H7 (cell line): Measurements from ENCODE around the gene ANKRD28. TPM values are rescaled to one million over a fixed set of nuclear protein-coding genes. Genes with fewer than 3 reads are reported as not detected.
"Not testable (repeated sequence)": the region's sequence is repeated elsewhere in the genome, so short reads cannot be mapped to it uniquely, and the experiment has no call there.

Source experiments
- DNase-seq: peaks from one replicate; pipeline ENCODE4 v3.0.0; 2012
- H3K27me3 ChIP-seq: 2 replicates; pipeline ENCODE4 v1.6.0; 2011; ENCODE audit warnings: mild to moderate bottlenecking, low read length; ENCODE audit not compliant: control insufficient read depth, insufficient read depth
- H3K36me3 ChIP-seq: replicated peaks from 2 replicates; pipeline ENCODE4 v1.5.1; 2011; ENCODE audit warnings: low read length; ENCODE audit not compliant: control insufficient read depth, insufficient read depth
- H3K4me3 ChIP-seq: 2 replicates; pipeline ENCODE4 v1.5.1; 2011; ENCODE audit warnings: low read depth, mild to moderate bottlenecking, control low read depth, low read length, moderate library complexity; ENCODE audit not compliant: insufficient read depth
- total RNA-seq: library from RNA; depleted of rRNA; stranded (reverse); fragments of >200 nt; shearing (Covaris generic); gene quantifications from 2 replicates; pipeline ENCODE4 v1.2.3, GENCODE V29; 2014; rRNA removed

Gene ANKRD28
- total RNA-seq, 1 experiment from 2014 or later: 28.5 TPM

GRCh38 chr3:15629860-15630597 is 167.8 kb downstream of the ANKRD28 start:
- Histone ChIP-seq H3K27me3 (no peaks in the 10 kb centered on the region), H3K4me3 (no peak overlapping the region), H3K36me3 (no peaks in the 10 kb centered on the region)
- peak; percentile 72 for DNase-seq

GRCh38 chr3:15628967-15629366 is 168.8 kb downstream of the ANKRD28 start:
- no peaks in the 10 kb centered on the region for H3K36me3 ChIP-seq
- no peak overlapping the region for H3K4me3 ChIP-seq
- DNase-seq: no peak
- no peaks in the 10 kb centered on the region for H3K27me3 ChIP-seq

GRCh38 chr3:15623535-15624440 is 174.0 kb downstream of the ANKRD28 start:
- no peaks in the 10 kb centered on the region for H3K27me3 ChIP-seq
- no peak overlapping the region for H3K4me3 ChIP-seq
- no peak for DNase-seq
- no peaks in the 10 kb centered on the region for H3K36me3 ChIP-seq

- not testable (repeated sequence) for H3K27me3 ChIP-seq, H3K4me3 ChIP-seq, DNase-seq, H3K36me3 ChIP-seq
These were observed 177.9 kb downstream of the ANKRD28 start for GRCh38 chr3:15619659-15620464.

Other genes starting within 250 kb of the ANKRD28 start
- 52.0 and 69.3 TPM in 2 replicates for gene HACL1, start 196.4 kb downstream of the ANKRD28 start, total RNA-seq
- 13.4 and 18.1 TPM in 2 replicates for gene BTD, start 196.2 kb downstream of the ANKRD28 start, total RNA-seq